H9 (cell line): ENCODE data around the gene OR6S1. TPM values are rescaled to one million over a fixed set of nuclear protein-coding genes. Genes with fewer than 3 reads are reported as not detected.

Source experiments
- DNase-seq: peaks from one replicate; pipeline ENCODE4 v3.0.0-alpha.2; 2017
- H2AFZ ChIP-seq: one replicate; pipeline ENCODE4 v1.6.1; 2013; ENCODE audit warnings: mild to moderate bottlenecking, low read length, control low read depth, moderate library complexity
- H2AK5ac ChIP-seq: 2 replicates; pipeline ENCODE4 v1.6.1; 2013; ENCODE audit warnings: low read length, control low read depth, mixed read lengths; ENCODE audit not compliant: insufficient read length
- H2BK120ac ChIP-seq: one replicate; pipeline ENCODE4 v1.6.1; 2013; ENCODE audit warnings: low read depth, mild to moderate bottlenecking, low read length, control low read depth, inconsistent platforms; ENCODE audit not compliant: poor library complexity, severe bottlenecking
- H2BK12ac ChIP-seq: 2 replicates; pipeline ENCODE4 v1.6.1; 2013; ENCODE audit warnings: low read length, control low read depth, mixed read lengths, low read depth; ENCODE audit not compliant: insufficient read length
- H2BK15ac ChIP-seq: 2 replicates; pipeline ENCODE4 v1.6.1; 2013; ENCODE audit warnings: low read depth, low read length, control low read depth
- H2BK20ac ChIP-seq: one replicate; pipeline ENCODE4 v1.6.1; 2013; ENCODE audit warnings: low read depth, mild to moderate bottlenecking, low read length, control low read depth, inconsistent platforms; ENCODE audit not compliant: poor library complexity, severe bottlenecking
- H2BK5ac ChIP-seq: 2 replicates; pipeline ENCODE4 v1.6.1; 2013; ENCODE audit warnings: low read length, control low read depth, mixed read lengths; ENCODE audit not compliant: insufficient read length
- H3K14ac ChIP-seq: 2 replicates; pipeline ENCODE4 v1.6.1; 2013; ENCODE audit warnings: low read length, control low read depth; ENCODE audit not compliant: insufficient read depth
- H3K18ac ChIP-seq: 2 replicates; pipeline ENCODE4 v1.6.1; 2013; ENCODE audit warnings: low read depth, mild to moderate bottlenecking, mixed read lengths, low read length, control low read depth; ENCODE audit not compliant: insufficient read length
- H3K23ac ChIP-seq: 2 replicates; pipeline ENCODE4 v1.6.1; 2013; ENCODE audit warnings: low read length, control low read depth, mixed read lengths, low read depth; ENCODE audit not compliant: insufficient read length
- H3K23me2 ChIP-seq: 2 replicates; pipeline ENCODE4 v1.6.1; 2013; ENCODE audit warnings: low read depth, mild to moderate bottlenecking, mixed read lengths, low read length, control low read depth; ENCODE audit not compliant: insufficient read length, poor library complexity, severe bottlenecking
- H3K27ac ChIP-seq: 2 replicates; pipeline ENCODE4 v1.5.1; 2013; ENCODE audit warnings: low read length, control low read depth, mixed read lengths, low read depth; ENCODE audit not compliant: insufficient read length
- H3K27me3 ChIP-seq: 2 replicates; pipeline ENCODE4 v1.6.1; 2013; ENCODE audit warnings: low read length, control low read depth, inconsistent platforms; ENCODE audit not compliant: insufficient read depth
- H3K4ac ChIP-seq: 2 replicates; pipeline ENCODE4 v1.6.1; 2013; ENCODE audit warnings: low read depth, mild to moderate bottlenecking, control low read depth, inconsistent platforms, low read length, moderate library complexity
- H3K4me1 ChIP-seq: 2 replicates; pipeline ENCODE4 v1.6.1; 2013; ENCODE audit warnings: low read length, control low read depth, inconsistent platforms; ENCODE audit not compliant: insufficient read depth
- H3K4me2 ChIP-seq: 2 replicates; pipeline ENCODE4 v1.6.1; 2013; ENCODE audit warnings: low read length, control low read depth, mixed read lengths; ENCODE audit not compliant: insufficient read length, insufficient read depth
- H3K56ac ChIP-seq: 2 replicates; pipeline ENCODE4 v1.6.1; 2013; ENCODE audit warnings: low read depth, mild to moderate bottlenecking, mixed read lengths, low read length, control low read depth; ENCODE audit not compliant: insufficient read length
- H3K79me1 ChIP-seq: 2 replicates; pipeline ENCODE4 v1.6.1; 2013; ENCODE audit warnings: low read depth, mild to moderate bottlenecking, moderate library complexity, low read length, control low read depth, inconsistent platforms; ENCODE audit not compliant: insufficient read depth, poor library complexity, severe bottlenecking
- H3K79me2 ChIP-seq: 2 replicates; pipeline ENCODE4 v1.6.1; 2013; ENCODE audit warnings: low read length, control low read depth, inconsistent platforms; ENCODE audit not compliant: insufficient read depth
- H3K9ac ChIP-seq: 2 replicates; pipeline ENCODE4 v1.6.1; 2013; ENCODE audit warnings: low read length, control low read depth, mixed read lengths; ENCODE audit not compliant: insufficient read length; ENCODE audit errors: extremely low read depth
- H3K9me3 ChIP-seq: one replicate; pipeline ENCODE4 v1.6.1; 2013; ENCODE audit warnings: low read depth, low read length, inconsistent platforms; ENCODE audit not compliant: control insufficient read depth
- H3T11ph ChIP-seq: one replicate; pipeline ENCODE4 v1.6.1; 2013; ENCODE audit warnings: mild to moderate bottlenecking, low read length, control low read depth, inconsistent platforms
- H4K20me1 ChIP-seq: one replicate; pipeline ENCODE4 v1.6.1; 2013; ENCODE audit not compliant: control insufficient read depth, insufficient read length, insufficient read depth
- H4K5ac ChIP-seq: 2 replicates; pipeline ENCODE4 v1.6.1; 2013; ENCODE audit warnings: low read depth, mild to moderate bottlenecking, mixed read lengths, low read length, control low read depth; ENCODE audit not compliant: insufficient read length
- H4K8ac ChIP-seq: replicated peaks from 2 replicates; pipeline ENCODE4 v1.6.1; 2013; ENCODE audit warnings: low read length, control low read depth, mixed read lengths, low read depth; ENCODE audit not compliant: insufficient read length
- H4K91ac ChIP-seq: 2 replicates; pipeline ENCODE4 v1.6.1; 2013; ENCODE audit warnings: low read depth, mild to moderate bottlenecking, moderate library complexity, mixed read lengths, low read length, control low read depth; ENCODE audit not compliant: insufficient read length
- H3K27ac Mint-ChIP-seq, 3 experiments: 2 replicates in 2 of 3; 3 replicates in 1 of 3; pipeline ENCODE4 v1.8.0; 2020 to 2021; ENCODE audit warnings: mixed read lengths in 3 of 3, mild to moderate bottlenecking in 1 of 3, moderate library complexity in 1 of 3
- H3K27me3 Mint-ChIP-seq: 2 replicates; pipeline ENCODE4 v1.8.0; 2021; ENCODE audit warnings: low read depth, mild to moderate bottlenecking, moderate library complexity, mixed read lengths
- H3K36me3 Mint-ChIP-seq, 3 experiments: 2 replicates in 2 of 3; 3 replicates in 1 of 3; pipeline ENCODE4 v1.8.0; 2020 to 2021; ENCODE audit warnings: low read depth in 3 of 3, mixed read lengths in 3 of 3; ENCODE audit not compliant: insufficient read depth in 1 of 3
- H3K4me1 Mint-ChIP-seq, 2 experiments: 2 replicates each; pipeline ENCODE4 v1.8.0; 2020; ENCODE audit warnings: mixed read lengths in 2 of 2
- H3K4me3 Mint-ChIP-seq, 2 experiments: 2 replicates in 1 of 2; 3 replicates in 1 of 2; pipeline ENCODE4 v1.8.0; 2020 to 2021; ENCODE audit warnings: mild to moderate bottlenecking in 2 of 2, mixed read lengths in 2 of 2, moderate library complexity in 1 of 2
- H3K9me3 Mint-ChIP-seq, 2 experiments: 2 replicates in 1 of 2; 3 replicates in 1 of 2; pipeline ENCODE4 v1.8.0; 2020; ENCODE audit warnings: mild to moderate bottlenecking in 2 of 2, mixed read lengths in 2 of 2, moderate library complexity in 1 of 2
- WGBS: extraction: QIAGEN DNeasy Blood & Tissue Kit; methylation state at CpG from one replicate; pipeline ENCODE4 v1.1.7; 2013; ENCODE audit warnings: missing lambda C conversion rate, low lambda C conversion rate, mixed read lengths; ENCODE audit not compliant: insufficient read length; ENCODE audit errors: extremely low coverage; 5-methylcytosine and 5-hydroxymethylcytosine counted together
- total RNA-seq: library from RNA; stranded (reverse); gene quantifications from 2 replicates; pipeline ENCODE4 v1.2.1, GENCODE V29; 2021
- TF ChIP-seq, protein P1 (sequence below): fragments of 200-600 bp; sonication (generic); conservative IDR thresholded peaks from 3 replicates; pipeline ENCODE4 v1.8.0; 2021; ENCODE audit warnings: antibody characterized with exemption, mild to moderate bottlenecking

OR6S1 gene
- total RNA-seq, 1 experiment from 2014 or later, result not detected

DNA sequence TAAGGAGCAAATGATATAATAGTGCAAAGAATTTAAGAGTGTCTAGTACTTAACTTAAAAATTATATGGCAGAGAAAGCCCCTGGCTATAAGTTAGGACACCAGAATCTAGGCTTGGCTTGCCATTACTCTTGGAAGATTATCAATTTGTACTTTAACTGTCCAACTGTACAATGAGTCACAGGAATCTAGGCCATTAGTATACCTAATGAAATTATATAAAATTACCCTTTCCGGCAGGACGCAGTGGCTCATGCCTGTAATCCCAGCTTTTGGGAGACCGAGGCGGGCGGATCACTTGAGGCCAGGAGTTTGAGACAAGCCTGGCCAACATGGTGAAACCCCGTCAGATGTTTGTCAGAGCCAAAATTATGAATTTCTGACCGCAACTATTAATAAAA is 691 bp upstream of the OR6S1 start:
- no peak overlapping the region for H3K27ac Mint-ChIP-seq

More for the DNA sequence above, 691 bp upstream of the OR6S1 start:
- Histone ChIP-seq H2BK12ac (no peak overlapping the region), H2BK120ac (no peak overlapping the region), H3T11ph (no peak overlapping the region), H2BK20ac (no peak overlapping the region), H3K23me2 (no peaks in the 10 kb centered on the region), H2BK15ac (no peak overlapping the region), H4K8ac (no peak overlapping the region), H3K4ac (no peak overlapping the region), H3K14ac (no peak overlapping the region), H2BK5ac (no peak overlapping the region), H4K91ac (no peak overlapping the region), H3K4me2 (no peak overlapping the region), H3K27me3 (no peaks in the 10 kb centered on the region), H4K20me1 (no peaks in the 10 kb centered on the region), H3K79me1 (no peaks in the 10 kb centered on the region), H3K18ac (no peak overlapping the region), H2AFZ (no peak overlapping the region), H2AK5ac (no peak overlapping the region), H3K4me1 (no peaks in the 10 kb centered on the region), H3K23ac (no peak overlapping the region), H3K9me3 (no peaks in the 10 kb centered on the region), H3K9ac (no peak overlapping the region), H4K5ac (no peak overlapping the region), H3K27ac (no peak overlapping the region), H3K56ac (no peak overlapping the region), H3K79me2 (no peaks in the 10 kb centered on the region)
- no peak overlapping the region for H3K4me3 Mint-ChIP-seq
- H3K36me3 Mint-ChIP-seq, result no peaks in the 10 kb centered on the region
- TF ChIP-seq, protein P1, sequence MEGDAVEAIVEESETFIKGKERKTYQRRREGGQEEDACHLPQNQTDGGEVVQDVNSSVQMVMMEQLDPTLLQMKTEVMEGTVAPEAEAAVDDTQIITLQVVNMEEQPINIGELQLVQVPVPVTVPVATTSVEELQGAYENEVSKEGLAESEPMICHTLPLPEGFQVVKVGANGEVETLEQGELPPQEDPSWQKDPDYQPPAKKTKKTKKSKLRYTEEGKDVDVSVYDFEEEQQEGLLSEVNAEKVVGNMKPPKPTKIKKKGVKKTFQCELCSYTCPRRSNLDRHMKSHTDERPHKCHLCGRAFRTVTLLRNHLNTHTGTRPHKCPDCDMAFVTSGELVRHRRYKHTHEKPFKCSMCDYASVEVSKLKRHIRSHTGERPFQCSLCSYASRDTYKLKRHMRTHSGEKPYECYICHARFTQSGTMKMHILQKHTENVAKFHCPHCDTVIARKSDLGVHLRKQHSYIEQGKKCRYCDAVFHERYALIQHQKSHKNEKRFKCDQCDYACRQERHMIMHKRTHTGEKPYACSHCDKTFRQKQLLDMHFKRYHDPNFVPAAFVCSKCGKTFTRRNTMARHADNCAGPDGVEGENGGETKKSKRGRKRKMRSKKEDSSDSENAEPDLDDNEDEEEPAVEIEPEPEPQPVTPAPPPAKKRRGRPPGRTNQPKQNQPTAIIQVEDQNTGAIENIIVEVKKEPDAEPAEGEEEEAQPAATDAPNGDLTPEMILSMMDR, result no peak
- peaks cover 41% of the 10 kb centered on the region for H3K27me3 Mint-ChIP-seq
- H3K9me3 Mint-ChIP-seq, result no peaks in the 10 kb centered on the region
- no peak for DNase-seq
- H3K4me1 Mint-ChIP-seq, result peaks cover 7 to 9% of the 10 kb centered on the region in 2 experiments
- no CpG with 5 or more reads among the region's 7 CpGs for WGBS
